HG02759 (cell line): ENCODE results near the gene VPREB3.
A peak's percentile ranks its signal among the peaks of the same experiment; 100 is the strongest.

Experiments
- ATAC-seq: cut with Tn5 transposase; IDR thresholded peaks from one replicate; pipeline ENCODE4 v1.9.1; 2021; ENCODE audit warnings: mild to moderate bottlenecking, moderate library complexity; ENCODE audit not compliant: unreplicated experiment

VPREB3 gene

GRCh38 chr22:23767673-23768548, 13.7 kb upstream of the VPREB3 start, which contains the start of gene CHCHD10:
TSS of gene CHCHD10 (minus strand) at chr22:23767972. CDS start at chr22:23767874, 98 bp downstream.
- ATAC-seq: peak; percentile 50

- ATAC-seq: no peak
These were observed 13.1 kb upstream of the VPREB3 start for GRCh38 chr22:23767303-23767672.

GRCh38 chr22:23764899-23765881, 11.0 kb upstream of the VPREB3 start:
- no peak for ATAC-seq

GRCh38 chr22:23763954-23764353, 9.7 kb upstream of the VPREB3 start:
- ATAC-seq: no peak

GRCh38 chr22:23763579-23763945, 9.3 kb upstream of the VPREB3 start:
- ATAC-seq: no peak

GRCh38 chr22:23762842-23763578, 8.8 kb upstream of the VPREB3 start, which contains the start of gene C22orf15:
TSS of gene C22orf15 (plus strand) at chr22:23762990. CDS start at chr22:23763307, 317 bp downstream.
- no peak for ATAC-seq

GRCh38 chr22:23760056-23760455, 5.8 kb upstream of the VPREB3 start:
- ATAC-seq: no peak

GRCh38 chr22:23759566-23759965, 5.3 kb upstream of the VPREB3 start:
- ATAC-seq: no peak

GRCh38 chr22:23756891-23757290, 2.7 kb upstream of the VPREB3 start:
- ATAC-seq: no peak

- no peak for ATAC-seq
These were observed 1.5 kb upstream of the VPREB3 start for GRCh38 chr22:23755711-23756110.

- ATAC-seq: no peak
These were observed 883 bp upstream of the VPREB3 start for GRCh38 chr22:23754980-23755636.

GRCh38 chr22:23753385-23753784, 840 bp downstream of the VPREB3 start:
- no peak for ATAC-seq

- ATAC-seq: no peak
These were observed 1.5 kb downstream of the VPREB3 start for GRCh38 chr22:23752750-23753149.

- peak; percentile 42 for ATAC-seq
These were observed 2.0 kb downstream of the VPREB3 start for GRCh38 chr22:23752090-23752691.

GRCh38 chr22:23751441-23751996, 2.7 kb downstream of the VPREB3 start:
- ATAC-seq: peak; percentile 14

GRCh38 chr22:23750714-23751440, 3.3 kb downstream of the VPREB3 start, which contains the start of gene ZNF70:
TSS of gene ZNF70 (minus strand) at chr22:23751112. CDS start at chr22:23745140, 5,972 bp downstream.
- peak; percentile 80 for ATAC-seq

GRCh38 chr22:23750367-23750713, 3.9 kb downstream of the VPREB3 start:
- ATAC-seq: no peak

- no peak for ATAC-seq
These were observed 4.4 kb downstream of the VPREB3 start for GRCh38 chr22:23749841-23750301.

- ATAC-seq: no peak
These were observed 8.4 kb downstream of the VPREB3 start for GRCh38 chr22:23745791-23746190.
